Hypothalamus (tissue), 51 donors: Measurements from ENCODE around the gene SLC34A3.

Source experiments
- DNase-seq, 51 donors: peaks; one replicate each; lab custom pipeline; 2025; lab: John Stamatoyannopoulos, UW

SLC34A3 gene

GRCh38 chr9:137230705-137231371 lies at the start of gene SLC34A3:
Gene SLC34A3 (plus strand): TSS chr9:137230901. CDS start chr9:137231703, 802 bp downstream.
- no peak for DNase-seq

- no peak for DNase-seq
These were observed 49.0 kb upstream of the SLC34A3 start for GRCh38 chr9:137181680-137182079.

- DNase-seq = no peak
These were observed 47.9 kb upstream of the SLC34A3 start for GRCh38 chr9:137182836-137183235.

- DNase-seq = no peak
These were observed 46.6 kb upstream of the SLC34A3 start for GRCh38 chr9:137183980-137184595.

- no peak for DNase-seq
These were observed 45.6 kb upstream of the SLC34A3 start for GRCh38 chr9:137184881-137185660.

- no peak for DNase-seq
These were observed 44.8 kb upstream of the SLC34A3 start for GRCh38 chr9:137185921-137186320.

GRCh38 chr9:137186385-137186784 lies 44.3 kb upstream of the SLC34A3 start:
- no peak for DNase-seq

GRCh38 chr9:137187386-137187785 lies 43.3 kb upstream of the SLC34A3 start:
- no peak for DNase-seq

- DNase-seq = no peak
These were observed 42.6 kb upstream of the SLC34A3 start for GRCh38 chr9:137188086-137188489.

- peak; percentile 64 to 96 (median 88) for DNase-seq
These were observed 42.0 kb upstream of the SLC34A3 start, which contains the start of the genes ANAPC2 and SSNA1 for GRCh38 chr9:137188490-137189296. Gene ANAPC2 (minus strand): TSS chr9:137188560. CDS start chr9:137188532, 28 bp downstream. Gene SSNA1 (plus strand): TSS chr9:137188676. CDS start chr9:137188727, 51 bp downstream.

- peak in 1 of 51 donors; percentile 54 for DNase-seq
These were observed 41.1 kb upstream of the SLC34A3 start for GRCh38 chr9:137189297-137190295.

GRCh38 chr9:137190315-137190856 lies 40.3 kb upstream of the SLC34A3 start:
- no peak for DNase-seq

GRCh38 chr9:137191245-137191644 lies 39.5 kb upstream of the SLC34A3 start:
- no peak for DNase-seq

GRCh38 chr9:137191691-137192447 lies 38.8 kb upstream of the SLC34A3 start:
- DNase-seq = peak in 34 of 51 donors; percentile 22 to 84 (median 68)

- DNase-seq = no peak
These were observed 38.3 kb upstream of the SLC34A3 start for GRCh38 chr9:137192448-137192780.

- DNase-seq = no peak
These were observed 37.8 kb upstream of the SLC34A3 start for GRCh38 chr9:137192859-137193258.

GRCh38 chr9:137193771-137194170 lies 36.9 kb upstream of the SLC34A3 start:
- peak in 1 of 51 donors; percentile 43 for DNase-seq

- peak; percentile 28 to 96 (median 83) for DNase-seq
These were observed 36.3 kb upstream of the SLC34A3 start for GRCh38 chr9:137194388-137194787.
